Testis (tissue), 2 donors: ENCODE data around the gene IRGC.

ENCODE experiments used
- CTCF ChIP-seq, 3 experiments: fragments of 450-650 bp in 2 of 3; fragments of 200-600 bp in 1 of 3; sonication (generic) in 1 of 3; IDR thresholded peaks; one replicate each; pipeline ENCODE4 v1.5.1; 2016 to 2019; ENCODE audit warnings: antibody characterized with exemption in 3 of 3, mild to moderate bottlenecking in 2 of 3, moderate library complexity in 1 of 3
- POLR2A ChIP-seq: fragments of 450-650 bp; IDR thresholded peaks from one replicate; pipeline ENCODE4 v1.6.1; 2017; ENCODE audit warnings: antibody characterized with exemption, mild to moderate bottlenecking, moderate library complexity

- no peak for TF ChIP-seq CTCF (IDR thresholded peaks at IDR 0.05)
- no peak for TF ChIP-seq POLR2A
Measured at GRCh38 chr19:43678512-43679261, 37.2 kb upstream of the IRGC start.
